ENCODE measurements around the gene PLEKHA5.

Gene PLEKHA5

DNA sequence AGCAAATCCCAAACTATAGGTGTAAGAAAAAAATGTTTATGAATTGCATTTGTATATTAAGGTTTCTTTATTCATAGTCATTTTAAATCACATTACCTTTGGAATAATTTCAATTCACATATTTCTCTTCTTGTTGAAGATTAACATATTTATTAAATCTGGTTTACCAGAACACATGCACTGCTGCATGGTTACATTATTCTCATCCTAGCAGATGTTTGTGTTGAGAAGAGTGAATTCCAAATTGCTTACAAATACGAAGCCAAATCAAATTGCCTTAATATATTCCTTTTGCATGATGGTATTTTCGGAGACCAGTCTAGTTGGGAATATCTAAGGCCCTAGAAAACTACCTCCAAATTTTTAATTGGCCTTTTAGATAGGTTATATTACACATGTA is 130.6 kb downstream of the PLEKHA5 start:
- no peak overlapping the region for H3K4me3 ChIP-seq (ENCODE audit: low read depth, low read length)
- no peak for DNase-seq (ENCODE audit: low read depth)
- TF ChIP-seq, protein P1, sequence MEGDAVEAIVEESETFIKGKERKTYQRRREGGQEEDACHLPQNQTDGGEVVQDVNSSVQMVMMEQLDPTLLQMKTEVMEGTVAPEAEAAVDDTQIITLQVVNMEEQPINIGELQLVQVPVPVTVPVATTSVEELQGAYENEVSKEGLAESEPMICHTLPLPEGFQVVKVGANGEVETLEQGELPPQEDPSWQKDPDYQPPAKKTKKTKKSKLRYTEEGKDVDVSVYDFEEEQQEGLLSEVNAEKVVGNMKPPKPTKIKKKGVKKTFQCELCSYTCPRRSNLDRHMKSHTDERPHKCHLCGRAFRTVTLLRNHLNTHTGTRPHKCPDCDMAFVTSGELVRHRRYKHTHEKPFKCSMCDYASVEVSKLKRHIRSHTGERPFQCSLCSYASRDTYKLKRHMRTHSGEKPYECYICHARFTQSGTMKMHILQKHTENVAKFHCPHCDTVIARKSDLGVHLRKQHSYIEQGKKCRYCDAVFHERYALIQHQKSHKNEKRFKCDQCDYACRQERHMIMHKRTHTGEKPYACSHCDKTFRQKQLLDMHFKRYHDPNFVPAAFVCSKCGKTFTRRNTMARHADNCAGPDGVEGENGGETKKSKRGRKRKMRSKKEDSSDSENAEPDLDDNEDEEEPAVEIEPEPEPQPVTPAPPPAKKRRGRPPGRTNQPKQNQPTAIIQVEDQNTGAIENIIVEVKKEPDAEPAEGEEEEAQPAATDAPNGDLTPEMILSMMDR (IDR thresholded peaks at IDR 0.05; ENCODE audit: low read depth, low read length, missing control alignments) = no peak

DNA sequence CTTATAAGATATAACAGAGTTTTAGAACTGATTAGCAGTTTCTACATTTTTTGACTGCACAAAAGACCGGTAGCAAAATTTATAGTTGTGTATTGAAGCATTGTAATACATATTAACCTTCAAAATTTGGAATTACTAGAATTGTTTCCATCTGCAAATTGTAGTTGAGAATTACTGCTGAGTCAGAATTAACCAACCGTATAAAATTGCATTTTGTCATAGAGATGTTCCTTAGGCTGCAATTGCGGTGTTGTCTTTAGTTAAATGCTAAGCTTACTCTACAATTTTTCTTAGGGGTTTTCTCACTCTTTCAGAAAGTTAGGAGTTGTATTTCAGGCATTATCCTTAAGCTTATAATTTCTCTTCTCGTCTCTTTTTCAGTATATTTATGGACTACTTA is 132.2 kb downstream of the PLEKHA5 start:
- TF ChIP-seq, protein P1 (IDR thresholded peaks at IDR 0.05; ENCODE audit: low read depth, low read length, missing control alignments) = no peak
- no peak for DNase-seq (ENCODE audit: low read depth)
- H3K4me3 ChIP-seq (ENCODE audit: low read depth, low read length) = no peak overlapping the region

DNA sequence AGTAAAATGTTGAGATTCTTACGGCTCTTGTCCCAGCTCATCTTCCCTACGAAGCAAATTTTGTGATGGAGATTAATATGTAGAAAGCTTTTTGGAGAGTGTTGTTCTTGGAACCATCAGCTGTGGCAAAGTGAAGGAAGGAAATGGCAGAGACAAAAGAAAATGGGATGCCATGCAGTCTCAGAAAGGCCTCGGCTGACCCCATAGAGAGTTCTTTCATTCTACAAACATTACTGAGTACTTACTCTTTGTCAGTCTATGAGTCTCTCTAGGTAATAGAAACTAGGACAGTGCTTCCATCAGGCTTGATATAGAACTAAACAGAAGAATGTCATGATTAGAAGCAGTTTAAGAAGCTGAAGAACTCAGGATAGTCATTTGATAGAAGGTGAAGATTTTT is 134.1 kb downstream of the PLEKHA5 start:
- H3K4me3 ChIP-seq (ENCODE audit: low read depth, low read length) = no peak overlapping the region
- TF ChIP-seq, protein P1 (IDR thresholded peaks at IDR 0.05; ENCODE audit: low read depth, low read length, missing control alignments) = no peak
- no peak for DNase-seq (ENCODE audit: low read depth)

DNA sequence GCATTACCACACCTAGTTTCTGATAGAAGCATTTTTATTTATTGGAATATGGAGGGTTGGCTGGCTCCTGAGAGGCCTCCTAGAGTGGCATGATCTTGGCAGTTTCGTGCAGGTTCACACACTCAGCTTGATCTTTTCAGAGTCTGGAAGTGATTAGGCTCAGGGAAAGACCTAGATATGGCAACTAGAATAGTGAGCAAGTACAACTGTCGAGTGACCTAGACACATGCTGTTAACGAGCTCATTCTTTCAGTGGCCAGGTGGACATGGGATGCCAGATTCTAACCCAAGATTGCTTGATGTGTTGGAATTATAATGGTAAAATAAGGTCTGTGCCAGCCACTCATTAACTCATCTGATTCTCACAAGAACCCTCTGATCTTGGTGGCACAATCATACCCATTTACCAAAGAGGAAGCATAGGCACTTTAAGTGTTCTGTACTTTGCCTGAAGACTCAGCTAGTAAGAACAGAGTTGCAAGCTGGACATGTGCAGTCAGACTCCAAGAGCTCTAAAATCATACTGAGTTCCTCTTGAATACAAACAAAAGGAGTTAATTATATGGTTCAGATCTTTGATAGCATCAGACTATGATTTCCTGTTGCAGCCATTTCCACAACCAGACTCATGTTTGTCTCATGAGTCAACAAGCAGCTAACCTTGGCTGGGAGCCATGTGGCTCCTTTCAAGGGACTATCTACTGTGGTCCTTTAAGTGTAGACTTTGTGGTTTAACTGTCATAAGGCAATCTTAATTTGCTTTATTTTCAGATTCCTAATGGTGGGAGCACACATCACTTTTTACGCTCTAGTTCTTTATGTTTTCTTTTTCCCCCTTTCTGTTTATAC is 144.2 kb downstream of the PLEKHA5 start:
- DNase-seq (ENCODE audit: low read depth) = no peak
- no peak overlapping the region for H3K4me3 ChIP-seq (ENCODE audit: low read depth, low read length)
- TF ChIP-seq, protein P1 (IDR thresholded peaks at IDR 0.05; ENCODE audit: low read depth, low read length, missing control alignments) = no peak

DNA sequence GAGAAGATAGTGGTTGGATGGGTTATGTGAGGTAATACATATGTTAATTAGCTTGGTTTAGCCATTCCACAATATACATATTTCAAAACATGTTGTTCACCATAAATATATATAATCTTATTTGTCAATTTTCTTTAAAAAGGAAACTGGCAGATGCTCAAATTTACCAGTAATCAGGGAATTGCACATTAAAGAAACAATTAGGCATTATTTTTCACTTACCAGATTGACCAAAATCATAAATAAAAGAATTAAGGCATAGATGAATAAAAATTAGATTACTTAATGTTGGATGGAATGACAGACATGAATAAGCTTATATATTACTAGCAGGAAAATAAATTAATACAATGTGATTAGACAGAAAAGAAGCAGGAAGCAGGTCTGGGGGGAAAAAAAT is 147.2 kb downstream of the PLEKHA5 start:
- DNase-seq (ENCODE audit: low read depth) = no peak
- TF ChIP-seq, protein P1 (IDR thresholded peaks at IDR 0.05; ENCODE audit: low read depth, low read length, missing control alignments) = no peak

DNA sequence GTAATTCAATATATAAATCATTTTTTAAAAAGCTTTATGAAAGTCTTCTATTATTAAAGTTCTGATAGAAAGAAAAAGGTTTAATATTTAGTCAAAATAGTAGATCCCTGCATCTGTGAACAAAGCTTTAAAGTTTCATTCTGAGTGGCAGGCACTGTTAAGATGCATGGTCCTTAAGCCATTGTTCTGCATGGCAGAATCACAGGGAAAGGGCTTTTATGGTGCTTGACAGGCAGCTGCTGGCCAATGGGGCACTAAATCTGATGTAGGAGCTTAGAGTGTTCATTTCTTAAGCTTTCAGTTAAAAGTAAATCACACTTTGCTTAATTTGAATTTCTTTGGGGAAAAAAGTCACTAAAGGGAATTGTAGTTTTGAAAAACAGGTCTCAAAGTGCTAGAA is 148.2 kb downstream of the PLEKHA5 start:
- DNase-seq (ENCODE audit: low read depth) = no peak
- TF ChIP-seq, protein P1 (IDR thresholded peaks at IDR 0.05; ENCODE audit: low read depth, low read length, missing control alignments) = no peak
- H3K4me3 ChIP-seq (ENCODE audit: low read depth, low read length) = no peak overlapping the region

More for the DNA sequence above, 147.2 kb downstream of the PLEKHA5 start:
- no peak overlapping the region for H3K4me3 ChIP-seq (ENCODE audit: low read depth, low read length)

DNA sequence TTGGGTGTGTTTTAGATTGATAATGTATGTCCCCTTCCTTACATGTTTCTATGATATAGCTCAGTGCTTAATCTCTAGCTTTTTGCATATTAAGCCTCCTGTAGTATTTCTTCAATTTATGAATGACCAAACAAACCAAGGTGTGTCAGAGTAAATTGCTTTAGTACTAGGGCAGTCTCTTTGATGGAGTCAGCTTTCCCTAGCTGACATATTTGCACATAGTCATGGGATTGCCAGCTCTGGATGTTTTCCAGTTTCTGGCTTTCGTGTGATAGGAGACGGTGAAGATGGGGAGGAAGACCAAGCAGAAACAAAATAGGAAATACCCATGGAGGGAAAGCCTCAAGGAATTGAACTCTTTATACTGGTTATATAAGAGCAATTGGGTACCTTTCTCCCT is 148.9 kb downstream of the PLEKHA5 start:
- DNase-seq (ENCODE audit: low read depth) = no peak
- H3K4me3 ChIP-seq (ENCODE audit: low read depth, low read length) = no peak overlapping the region
- TF ChIP-seq, protein P1 (IDR thresholded peaks at IDR 0.05; ENCODE audit: low read depth, low read length, missing control alignments) = no peak
